Measurements from ENCODE around the gene AP1B1. TPM values are rescaled to one million over a fixed set of nuclear protein-coding genes. Genes with fewer than 3 reads are reported as not detected.

Gene AP1B1
- total RNA-seq: 70.3 TPM
- long read RNA-seq, full-length matches to known transcripts: 12 of 66 reads
- long read RNA-seq, partial matches to known transcripts: 33 of 66 reads
- long read RNA-seq, other reads (novel, unspliced or antisense): 21 of 66 reads

DNA sequence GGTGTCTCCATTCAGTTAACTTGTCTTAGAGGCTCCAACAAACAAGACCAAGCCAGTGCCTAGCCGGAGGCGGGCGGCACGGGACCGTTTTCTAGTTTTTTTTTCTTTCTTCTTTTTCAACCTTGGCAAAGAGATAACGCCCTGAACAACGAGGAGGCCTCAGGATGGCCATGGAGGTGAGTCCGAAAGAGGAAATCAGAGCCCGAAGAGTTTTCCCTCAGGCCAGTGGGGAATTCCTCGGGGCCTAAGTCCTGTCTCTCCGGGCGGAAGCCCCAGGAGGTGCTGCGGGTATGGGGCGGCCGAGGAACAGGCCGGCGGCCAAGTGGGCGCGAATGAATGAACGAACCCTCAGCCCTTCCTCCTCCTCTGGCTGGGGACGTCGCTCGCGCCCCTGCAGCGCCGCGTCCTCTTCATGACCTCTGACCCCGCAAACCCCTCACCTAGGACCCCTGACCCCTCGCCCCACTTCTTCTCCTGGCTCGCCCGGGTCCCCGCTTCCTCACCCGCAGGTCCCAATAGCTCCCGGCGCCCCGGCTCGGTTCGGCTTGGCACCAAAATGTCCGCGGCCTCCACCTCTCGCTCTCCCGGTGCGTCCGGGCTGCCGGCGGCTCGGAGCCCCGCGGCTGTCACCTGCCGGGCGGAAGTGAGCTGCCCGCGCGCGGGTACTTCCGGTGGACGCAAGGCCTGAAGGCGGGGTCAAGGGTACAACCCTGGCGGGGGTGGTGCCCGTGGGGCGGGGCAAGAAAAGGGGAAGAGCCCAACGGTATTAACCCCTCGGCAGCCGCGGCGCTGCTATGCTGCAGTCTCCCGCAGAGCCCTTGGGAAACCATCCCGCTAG, at the start of gene AP1B1:
Gene AP1B1 (minus strand): TSS at position 650 of the 838 bp plus-strand sequence. CDS start 21,327 bp downstream, outside the sequence.
- TF ChIP-seq, protein P1, sequence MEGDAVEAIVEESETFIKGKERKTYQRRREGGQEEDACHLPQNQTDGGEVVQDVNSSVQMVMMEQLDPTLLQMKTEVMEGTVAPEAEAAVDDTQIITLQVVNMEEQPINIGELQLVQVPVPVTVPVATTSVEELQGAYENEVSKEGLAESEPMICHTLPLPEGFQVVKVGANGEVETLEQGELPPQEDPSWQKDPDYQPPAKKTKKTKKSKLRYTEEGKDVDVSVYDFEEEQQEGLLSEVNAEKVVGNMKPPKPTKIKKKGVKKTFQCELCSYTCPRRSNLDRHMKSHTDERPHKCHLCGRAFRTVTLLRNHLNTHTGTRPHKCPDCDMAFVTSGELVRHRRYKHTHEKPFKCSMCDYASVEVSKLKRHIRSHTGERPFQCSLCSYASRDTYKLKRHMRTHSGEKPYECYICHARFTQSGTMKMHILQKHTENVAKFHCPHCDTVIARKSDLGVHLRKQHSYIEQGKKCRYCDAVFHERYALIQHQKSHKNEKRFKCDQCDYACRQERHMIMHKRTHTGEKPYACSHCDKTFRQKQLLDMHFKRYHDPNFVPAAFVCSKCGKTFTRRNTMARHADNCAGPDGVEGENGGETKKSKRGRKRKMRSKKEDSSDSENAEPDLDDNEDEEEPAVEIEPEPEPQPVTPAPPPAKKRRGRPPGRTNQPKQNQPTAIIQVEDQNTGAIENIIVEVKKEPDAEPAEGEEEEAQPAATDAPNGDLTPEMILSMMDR (IDR thresholded peaks at IDR 0.05): no peak
- ATAC-seq: peak; percentile 98 to 99
- Histone ChIP-seq H3K27ac (peak within 1 kb of the TSS; percentile 89), H3K36me3 (peaks cover 15% of the 10 kb centered on the region), H3K4me1 (peaks cover 56% of the 10 kb centered on the region), H3K27me3 (ENCODE audit: low read depth) (no peaks in the 10 kb centered on the region), H3K4me3 (peak within 1 kb of the TSS; percentile 92), H3K9me3 (no peaks in the 10 kb centered on the region)
- intact Hi-C loops (cut with DNase I): no loop called here
- peak; percentile 98 for DNase-seq

DNA sequence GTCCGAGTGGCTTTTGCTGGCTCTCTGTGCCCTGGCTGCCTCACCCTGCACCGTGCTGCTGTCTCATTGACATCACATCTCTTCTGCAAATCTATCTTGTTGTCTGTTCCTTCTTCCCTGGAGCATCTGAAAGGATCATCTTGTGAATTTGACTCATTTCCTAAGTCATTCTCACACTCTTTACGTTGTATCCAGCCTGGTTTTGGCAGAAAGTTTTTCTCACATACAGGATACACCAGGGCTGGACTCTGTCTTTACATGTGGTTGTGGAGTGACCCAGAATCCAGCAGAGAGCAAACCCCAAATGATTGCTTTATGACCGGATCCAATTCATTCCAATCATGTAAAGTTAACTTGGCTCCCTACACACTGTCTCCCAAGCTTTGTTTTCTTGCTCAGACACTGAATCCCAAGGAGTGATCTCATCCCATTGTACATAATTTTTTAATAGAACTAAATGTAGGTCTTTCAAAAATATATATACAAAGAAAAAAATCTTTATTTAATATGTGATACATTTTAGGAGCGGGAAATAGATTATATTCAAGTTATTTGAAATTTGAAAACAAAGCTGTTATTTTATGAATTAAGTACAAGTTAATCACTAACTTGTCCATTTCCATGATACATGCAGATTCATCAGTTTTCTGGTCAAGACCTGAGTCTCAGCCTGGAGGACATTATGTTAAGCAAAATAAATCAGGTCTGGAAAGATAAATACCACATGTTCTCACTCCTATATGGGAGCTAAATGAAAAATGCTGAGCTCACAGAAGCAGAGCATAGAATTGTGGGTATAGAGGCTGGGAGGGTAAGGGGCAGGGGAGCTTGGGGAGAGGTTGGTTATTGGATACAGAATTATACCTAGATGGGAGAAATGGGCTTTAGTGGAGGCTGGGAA, 47.1 kb upstream of the AP1B1 start:
- Histone ChIP-seq H3K36me3 (no peaks in the 10 kb centered on the region), H3K27me3 (ENCODE audit: low read depth) (no peaks in the 10 kb centered on the region), H3K4me3 (no peak overlapping the region), H3K27ac (no peak overlapping the region), H3K4me1 (no peaks in the 10 kb centered on the region), H3K9me3 (no peaks in the 10 kb centered on the region)
- intact Hi-C loops (cut with DNase I): no loop called here
- no peak for DNase-seq
- no peak for ATAC-seq
- TF ChIP-seq, protein P1 (IDR thresholded peaks at IDR 0.05): no peak

DNA sequence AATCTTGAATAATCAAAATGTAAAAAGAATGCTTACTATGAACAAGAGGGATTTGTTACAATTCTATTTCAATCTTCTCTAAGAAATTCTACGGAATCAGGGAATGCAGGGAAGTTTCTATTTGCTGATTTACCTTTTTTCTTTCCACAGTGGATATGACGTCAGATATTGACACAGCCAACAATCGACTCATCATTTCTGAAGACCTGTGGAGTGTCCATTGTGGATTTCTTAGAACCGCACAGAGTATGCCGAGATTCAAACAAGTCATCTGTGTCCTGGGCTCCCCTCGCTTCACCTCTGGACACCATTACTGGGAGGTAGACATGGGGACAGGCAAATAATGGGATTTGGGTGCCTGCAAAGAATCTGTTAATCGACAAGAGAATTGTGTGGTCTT, 45.9 kb upstream of the AP1B1 start:
- intact Hi-C loops (cut with DNase I): no loop called here
- no peak for DNase-seq
- TF ChIP-seq, protein P1 (IDR thresholded peaks at IDR 0.05): no peak
- Histone ChIP-seq H3K4me1 (no peaks in the 10 kb centered on the region), H3K9me3 (no peaks in the 10 kb centered on the region), H3K4me3 (no peak overlapping the region), H3K27me3 (ENCODE audit: low read depth) (no peaks in the 10 kb centered on the region), H3K36me3 (no peaks in the 10 kb centered on the region), H3K27ac (no peak overlapping the region)
- ATAC-seq: no peak

DNA sequence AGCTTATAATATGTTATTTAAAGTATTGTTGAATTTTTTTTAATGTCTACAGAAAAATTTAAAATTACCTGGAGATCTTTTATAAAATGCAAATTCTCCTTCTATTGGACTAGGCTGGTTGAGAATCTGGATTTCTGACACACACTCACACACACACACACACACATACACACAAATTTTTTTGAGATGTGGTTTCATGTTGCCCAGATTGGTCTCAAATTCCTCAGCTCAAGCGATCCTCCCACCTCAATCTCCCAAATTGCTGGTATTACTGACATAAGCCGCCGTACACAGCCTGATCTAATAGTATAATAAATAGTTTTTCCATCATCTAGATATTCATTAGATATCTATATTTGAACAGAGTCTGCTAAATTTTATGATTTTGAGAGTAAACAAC, 45.5 kb upstream of the AP1B1 start:
- ATAC-seq (no peak), DNase-seq (no peak)
- Histone ChIP-seq H3K4me1 (no peaks in the 10 kb centered on the region), H3K36me3 (no peaks in the 10 kb centered on the region), H3K4me3 (no peak overlapping the region), H3K27me3 (ENCODE audit: low read depth) (no peaks in the 10 kb centered on the region), H3K9me3 (no peaks in the 10 kb centered on the region), H3K27ac (no peak overlapping the region)
- TF ChIP-seq, protein P1 (IDR thresholded peaks at IDR 0.05): no peak
- intact Hi-C loops (cut with DNase I): no loop called here

DNA sequence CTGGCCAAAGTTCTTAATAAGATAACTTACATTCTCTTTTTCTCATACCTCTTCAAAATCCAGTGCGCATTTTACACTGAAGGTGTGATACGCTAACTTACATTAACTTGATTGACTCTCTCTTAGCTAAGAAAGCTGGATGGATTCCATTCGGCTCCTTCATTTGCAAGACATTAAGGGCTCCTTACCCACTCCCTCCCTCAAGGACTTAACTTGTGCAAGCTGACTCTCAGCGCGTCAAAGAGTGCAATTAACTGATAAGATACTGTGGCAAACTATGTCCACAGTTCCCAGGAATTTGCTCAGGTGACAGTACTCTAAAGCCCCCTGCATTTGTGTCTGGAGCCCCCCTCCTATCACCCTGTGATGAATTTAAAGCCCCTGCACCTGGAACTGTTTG, 43.6 kb upstream of the AP1B1 start:
- Histone ChIP-seq H3K36me3 (no peaks in the 10 kb centered on the region), H3K9me3 (no peaks in the 10 kb centered on the region), H3K27me3 (ENCODE audit: low read depth) (no peaks in the 10 kb centered on the region), H3K4me3 (no peak overlapping the region), H3K27ac (no peak overlapping the region), H3K4me1 (no peaks in the 10 kb centered on the region)
- TF ChIP-seq, protein P1 (IDR thresholded peaks at IDR 0.05): no peak
- peak in 1 of 2 donors; percentile 72 for ATAC-seq
- intact Hi-C loops (cut with DNase I): no loop called here
- DNase-seq: no peak

Measured in lower lobe of right lung (tissue), 2 donors.